SH-SY5Y (cell line): ENCODE data around the gene RASA2.

Experiments
- GATA2 ChIP-seq: IDR thresholded peaks from 2 replicates; pipeline ENCODE4 v1.6.1; 2011; ENCODE audit warnings: mild to moderate bottlenecking, low read depth, low read length
- GATA3 ChIP-seq: IDR thresholded peaks from 2 replicates; pipeline ENCODE4 v1.6.1; 2011; ENCODE audit warnings: low read depth, mild to moderate bottlenecking, low read length, moderate library complexity

DNA sequence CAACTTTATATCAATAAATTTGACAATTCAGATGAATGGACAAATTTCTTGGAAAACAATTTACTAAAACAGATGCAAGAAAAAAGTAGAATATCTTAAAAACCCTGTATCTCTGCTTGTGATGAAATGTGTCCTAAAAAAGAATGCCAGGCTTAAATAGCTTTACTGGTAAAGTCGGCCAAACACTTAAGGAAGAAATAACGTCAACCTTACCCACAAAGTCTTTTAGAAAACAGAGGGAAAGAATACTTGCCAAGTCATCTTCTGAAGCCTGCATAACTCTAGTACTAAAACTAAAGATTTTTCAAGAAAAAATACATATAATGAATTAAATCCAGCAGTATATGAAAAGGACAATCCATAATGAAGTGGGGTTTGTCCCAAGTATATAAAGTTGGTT is 111.1 kb downstream of the RASA2 start:
- TF ChIP-seq GATA3 (no peak), GATA2 (no peak)
